Skin epidermis (tissue), 12 donors: ENCODE data around the gene TUBGCP5.

Experiments used
- H3K27ac ChIP-seq, 21 experiments: fragments of 200-600 bp; sonication (generic) in 11 of 21; one replicate each; pipeline ENCODE4 v1.5.0; 2020; ENCODE audit warnings: mild to moderate bottlenecking in 3 of 21, inconsistent platforms in 2 of 21, moderate library complexity in 2 of 21
- H3K4me3 ChIP-seq, 7 experiments: fragments of 200-600 bp; sonication (generic) in 2 of 7; one replicate each; pipeline ENCODE4 v1.5.0; 2020; ENCODE audit warnings: inconsistent platforms in 2 of 7, mild to moderate bottlenecking in 2 of 7, moderate library complexity in 1 of 7

TUBGCP5 gene

GRCh38 chr15:22980189-22981050 is 58.9 kb downstream of the TUBGCP5 start, which contains the start of gene CYFIP1:
Gene CYFIP1, minus strand, starts transcription at chr15:22980368. Its CDS starts 33,083 bp downstream, at chr15:22947285.
- Histone ChIP-seq H3K4me3 (peak within 1 kb of the TSS; percentile 57 to 88 (median 82)), H3K27ac (peak within 1 kb of the TSS; percentile 72 to 97 (median 88))

- Histone ChIP-seq H3K27ac (peak overlapping the region; percentile 72 to 97 (median 88)), H3K4me3 (peak overlapping the region; percentile 57 to 88 (median 82))
Observed at GRCh38 chr15:22979238-22980188, 59.9 kb downstream of the TUBGCP5 start.

- Histone ChIP-seq H3K4me3 (peak overlapping the region; percentile 57 to 88 (median 82)), H3K27ac (peak overlapping the region in 11 of 21 experiments; percentile 72 to 97 (median 92))
Observed at GRCh38 chr15:22978691-22979237, 60.6 kb downstream of the TUBGCP5 start.

GRCh38 chr15:22974745-22975144 is 64.6 kb downstream of the TUBGCP5 start:
- peak overlapping the region in 4 of 21 experiments; percentile 30 to 56 (median 40) for H3K27ac ChIP-seq
- H3K4me3 ChIP-seq: no peak overlapping the region

- peak overlapping the region in 1 of 21 experiments; percentile 33 for H3K27ac ChIP-seq
- H3K4me3 ChIP-seq: no peak overlapping the region
Observed at GRCh38 chr15:22973987-22974386, 65.4 kb downstream of the TUBGCP5 start.

- Histone ChIP-seq H3K4me3 (no peak overlapping the region), H3K27ac (no peak overlapping the region)
Observed at GRCh38 chr15:22973286-22973685, 66.1 kb downstream of the TUBGCP5 start.

GRCh38 chr15:22969489-22969888 is 69.9 kb downstream of the TUBGCP5 start:
- Histone ChIP-seq H3K27ac (no peak overlapping the region), H3K4me3 (no peak overlapping the region)

GRCh38 chr15:22968366-22968765 is 71.0 kb downstream of the TUBGCP5 start:
- Histone ChIP-seq H3K27ac (no peak overlapping the region), H3K4me3 (no peak overlapping the region)

- H3K27ac ChIP-seq: no peak overlapping the region
- no peak overlapping the region for H3K4me3 ChIP-seq
Observed at GRCh38 chr15:22967084-22967770, 72.1 kb downstream of the TUBGCP5 start.

- H3K27ac ChIP-seq: no peak overlapping the region
- no peak overlapping the region for H3K4me3 ChIP-seq
Observed at GRCh38 chr15:22966321-22967083, 72.9 kb downstream of the TUBGCP5 start.

- Histone ChIP-seq H3K27ac (peak overlapping the region in 5 of 21 experiments; percentile 32 to 63 (median 43)), H3K4me3 (no peak overlapping the region)
Observed at GRCh38 chr15:22963641-22964040, 75.7 kb downstream of the TUBGCP5 start.

- Histone ChIP-seq H3K27ac (no peak overlapping the region), H3K4me3 (no peak overlapping the region)
Observed at GRCh38 chr15:22962611-22963010, 76.8 kb downstream of the TUBGCP5 start.

- H3K27ac ChIP-seq: peak overlapping the region in 11 of 21 experiments; percentile 6 to 70 (median 26)
- no peak overlapping the region for H3K4me3 ChIP-seq
Observed at GRCh38 chr15:22961762-22962161, 77.6 kb downstream of the TUBGCP5 start.

- Histone ChIP-seq H3K27ac (peak overlapping the region in 3 of 21 experiments; percentile 2 to 60 (median 13)), H3K4me3 (no peak overlapping the region)
Observed at GRCh38 chr15:22960556-22960955, 78.8 kb downstream of the TUBGCP5 start.

GRCh38 chr15:22960126-22960525 is 79.2 kb downstream of the TUBGCP5 start:
- Histone ChIP-seq H3K27ac (peak overlapping the region in 5 of 21 experiments; percentile 7 to 60 (median 40)), H3K4me3 (no peak overlapping the region)

GRCh38 chr15:22959321-22960101 is 79.9 kb downstream of the TUBGCP5 start:
- Histone ChIP-seq H3K4me3 (no peak overlapping the region), H3K27ac (peak overlapping the region in 5 of 21 experiments; percentile 7 to 60 (median 40))

- Histone ChIP-seq H3K27ac (peak overlapping the region in 1 of 21 experiments; percentile 11), H3K4me3 (no peak overlapping the region)
Observed at GRCh38 chr15:22958487-22959280, 80.7 kb downstream of the TUBGCP5 start.
